ENCODE results near the gene KLHL10.
"Not testable (repeated sequence)": the region's sequence is repeated elsewhere in the genome, so short reads cannot be mapped to it uniquely, and the experiment has no call there.

Gene KLHL10

GRCh38 chr17:41851382-41851781 lies 13.8 kb downstream of the KLHL10 start:
- not testable (repeated sequence) for DNase-seq (ENCODE audit: low spot score)

- no peak for DNase-seq (ENCODE audit: low spot score)
Measured at GRCh38 chr17:41860254-41860931, 22.8 kb downstream of the KLHL10 start.

- no peak for DNase-seq (ENCODE audit: low spot score)
Measured at GRCh38 chr17:41863074-41863848, 25.6 kb downstream of the KLHL10 start.

GRCh38 chr17:41864498-41864835 lies 26.8 kb downstream of the KLHL10 start:
- peak; percentile 56 for DNase-seq (ENCODE audit: low spot score)

GRCh38 chr17:41864836-41865595 lies 27.4 kb downstream of the KLHL10 start, which contains the start of gene KLHL11:
Gene KLHL11, minus strand, starts transcription at chr17:41865423. Its CDS starts 53 bp downstream, at chr17:41865370.
- DNase-seq (ENCODE audit: low spot score), result peak; percentile 92

- no peak for DNase-seq (ENCODE audit: low spot score)
Measured at GRCh38 chr17:41865596-41865893, 27.9 kb downstream of the KLHL10 start.

GRCh38 chr17:41868568-41868967 lies 30.9 kb downstream of the KLHL10 start:
- DNase-seq (ENCODE audit: low spot score), result no peak

GRCh38 chr17:41869426-41869825 lies 31.8 kb downstream of the KLHL10 start:
- DNase-seq (ENCODE audit: low spot score), result no peak

GRCh38 chr17:41870097-41870496 lies 32.5 kb downstream of the KLHL10 start:
- DNase-seq (ENCODE audit: low spot score), result no peak

GRCh38 chr17:41870627-41871026 lies 33.0 kb downstream of the KLHL10 start:
- no peak for DNase-seq (ENCODE audit: low spot score)

- no peak for DNase-seq (ENCODE audit: low spot score)
Measured at GRCh38 chr17:41871789-41872188, 34.2 kb downstream of the KLHL10 start.

GRCh38 chr17:41873559-41874292 lies 36.1 kb downstream of the KLHL10 start:
- no peak for DNase-seq (ENCODE audit: low spot score)

- not testable (repeated sequence) for DNase-seq (ENCODE audit: low spot score)
Measured at GRCh38 chr17:41874293-41874670, 36.7 kb downstream of the KLHL10 start.

- DNase-seq (ENCODE audit: low spot score), result no peak
Measured at GRCh38 chr17:41880130-41880529, 42.5 kb downstream of the KLHL10 start.

- DNase-seq (ENCODE audit: low spot score), result no peak
Measured at GRCh38 chr17:41882756-41883155, 45.1 kb downstream of the KLHL10 start.

GRCh38 chr17:41885733-41886132 lies 48.1 kb downstream of the KLHL10 start:
- DNase-seq (ENCODE audit: low spot score), result no peak

GRCh38 chr17:41888332-41888965 lies 50.8 kb downstream of the KLHL10 start:
- no peak for DNase-seq (ENCODE audit: low spot score)

GRCh38 chr17:41891135-41892020 lies 53.8 kb downstream of the KLHL10 start:
- DNase-seq (ENCODE audit: low spot score), result no peak

GRCh38 chr17:41892021-41892376 lies 54.4 kb downstream of the KLHL10 start:
- DNase-seq (ENCODE audit: low spot score), result no peak

- DNase-seq (ENCODE audit: low spot score), result no peak
Measured at GRCh38 chr17:41893384-41893783, 55.8 kb downstream of the KLHL10 start.

- no peak for DNase-seq (ENCODE audit: low spot score)
Measured at GRCh38 chr17:41894791-41895331, 57.2 kb downstream of the KLHL10 start.

Data from germinal center (tissue), 1 donor.